NCI-H82 treated with DMSO at 0.1 percent for 48 hours (cell line): ENCODE data around the gene LAMC3.

Source experiments
- DNase-seq: peaks from one replicate; lab custom pipeline; 2025; ENCODE audit not compliant: unreplicated experiment; lab: John Stamatoyannopoulos, UW

The LAMC3 gene

DNA sequence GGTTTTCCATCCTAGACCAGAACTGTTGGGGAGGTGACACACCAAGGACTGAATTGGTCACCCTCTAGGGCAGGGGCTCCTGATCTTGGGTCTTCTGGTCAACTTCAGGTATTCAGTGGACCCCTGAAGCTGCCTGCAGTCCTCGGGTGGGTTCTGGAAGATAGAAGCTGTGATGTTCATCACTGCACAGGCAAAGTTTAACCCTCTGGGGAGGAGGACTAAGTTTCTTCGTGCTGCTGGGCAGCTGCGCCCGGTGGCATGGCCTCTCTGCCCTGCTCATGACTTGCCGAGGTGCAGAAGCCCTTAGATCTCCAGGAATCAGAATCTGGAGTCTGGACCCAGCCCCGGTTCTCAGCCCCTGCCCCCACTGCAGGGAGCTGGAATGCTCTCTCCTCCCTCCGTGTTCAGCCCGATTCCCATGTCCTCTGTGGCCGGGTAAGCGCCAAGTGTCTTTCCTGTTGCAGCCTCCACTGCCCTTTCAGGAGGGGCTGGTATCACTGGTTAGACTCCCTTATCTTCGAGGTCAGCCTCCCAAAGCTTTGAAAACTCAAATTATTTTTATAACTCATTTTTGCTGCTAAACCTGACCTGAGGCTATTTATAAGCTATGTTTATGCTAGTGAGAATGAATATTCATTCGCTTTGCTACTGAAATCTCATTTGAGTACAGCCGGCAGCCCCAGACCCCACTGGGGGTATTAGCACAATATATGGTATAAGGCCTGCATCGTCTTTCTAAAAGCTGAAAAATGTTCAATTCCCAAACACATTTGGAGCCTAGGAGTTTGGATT, 1.7 kb downstream of the LAMC3 start:
- no peak for DNase-seq

DNA sequence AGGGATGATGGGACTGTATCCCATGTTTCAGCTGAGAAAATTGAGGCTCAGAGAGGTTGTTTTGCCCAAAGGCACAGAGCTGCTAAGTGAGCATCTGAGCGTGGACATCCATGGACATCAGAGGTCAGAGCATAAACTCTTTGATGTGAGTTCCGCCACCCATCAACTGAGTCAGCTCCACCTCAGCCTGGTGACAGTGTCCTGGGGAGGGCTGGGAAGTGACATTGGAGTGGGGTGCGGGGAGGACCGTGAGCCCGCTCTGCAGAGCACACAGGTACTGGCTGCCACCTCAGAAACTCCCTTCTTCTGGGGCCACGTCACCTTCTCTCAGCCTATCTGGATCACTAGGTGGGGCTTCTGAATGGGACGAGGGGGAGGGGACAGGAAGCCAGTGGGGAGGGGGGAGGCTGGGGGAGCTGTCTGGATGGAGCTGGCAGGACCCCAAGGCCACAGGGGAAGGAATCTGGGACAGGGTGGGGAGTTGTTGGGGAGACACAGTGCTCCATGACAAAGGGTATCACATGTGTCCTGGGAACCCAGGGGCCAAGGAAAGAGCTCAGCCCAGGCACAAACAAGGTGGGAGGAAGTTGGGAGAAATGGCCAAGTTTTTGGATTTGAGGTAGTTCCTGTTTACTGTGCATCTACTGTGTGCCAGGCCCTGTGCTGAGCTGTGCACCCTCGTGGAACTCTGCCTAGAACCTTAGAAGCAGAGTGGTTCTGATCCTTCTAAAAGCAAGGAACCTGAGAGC, 2.5 kb downstream of the LAMC3 start:
- DNase-seq: no peak

- DNase-seq: no peak
These were observed 3.0 kb downstream of the LAMC3 start for GRCh38 chr9:131012023-131012334.

GRCh38 chr9:131012396-131012917, 3.5 kb downstream of the LAMC3 start:
- DNase-seq: no peak

GRCh38 chr9:131013015-131013755, 4.2 kb downstream of the LAMC3 start:
- DNase-seq: no peak

DNA sequence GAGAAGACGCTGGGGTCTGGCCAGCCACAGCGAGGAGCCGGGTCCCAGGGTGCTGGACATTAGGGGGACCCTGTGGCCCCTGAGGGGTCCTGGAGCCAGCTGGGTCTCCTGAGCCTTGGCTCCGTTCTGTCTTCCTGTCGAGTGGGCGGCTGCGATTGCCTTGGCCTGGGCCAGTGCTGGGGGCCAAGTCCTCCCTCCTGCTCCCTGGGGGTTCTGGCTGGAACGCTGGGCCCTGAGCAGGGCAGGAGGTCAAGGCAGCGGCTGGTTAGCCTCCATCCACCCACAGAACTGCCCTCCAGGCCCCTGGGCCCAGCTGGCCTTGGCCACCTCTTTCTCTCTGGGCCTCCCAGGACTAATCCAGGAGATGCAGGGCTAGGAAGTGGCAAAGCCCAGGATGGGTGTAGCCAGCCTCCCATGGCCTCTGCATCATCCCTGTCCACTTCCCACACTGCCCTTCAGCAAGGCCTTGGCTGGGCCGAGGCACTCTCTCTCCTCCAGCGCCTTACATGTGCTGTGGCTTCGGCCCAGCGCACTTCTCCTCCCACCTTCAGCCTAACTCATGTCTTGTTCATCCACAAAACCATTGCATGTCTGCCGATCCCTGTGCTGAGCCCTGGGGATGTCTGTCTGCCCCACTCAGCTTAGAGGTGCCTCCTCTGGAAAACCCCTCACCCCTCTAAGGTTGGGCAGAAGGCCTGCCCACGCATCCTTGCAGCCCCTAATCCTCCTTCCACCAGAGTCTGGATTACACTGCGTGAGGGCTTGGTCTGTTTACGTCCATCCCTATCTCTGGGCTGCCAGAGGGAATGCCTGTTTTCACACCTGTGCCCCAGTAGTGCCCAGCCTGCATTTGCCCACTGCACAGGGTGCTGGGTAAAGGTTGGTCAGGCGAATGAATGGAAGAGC, 5.0 kb downstream of the LAMC3 start:
- DNase-seq: no peak

DNA sequence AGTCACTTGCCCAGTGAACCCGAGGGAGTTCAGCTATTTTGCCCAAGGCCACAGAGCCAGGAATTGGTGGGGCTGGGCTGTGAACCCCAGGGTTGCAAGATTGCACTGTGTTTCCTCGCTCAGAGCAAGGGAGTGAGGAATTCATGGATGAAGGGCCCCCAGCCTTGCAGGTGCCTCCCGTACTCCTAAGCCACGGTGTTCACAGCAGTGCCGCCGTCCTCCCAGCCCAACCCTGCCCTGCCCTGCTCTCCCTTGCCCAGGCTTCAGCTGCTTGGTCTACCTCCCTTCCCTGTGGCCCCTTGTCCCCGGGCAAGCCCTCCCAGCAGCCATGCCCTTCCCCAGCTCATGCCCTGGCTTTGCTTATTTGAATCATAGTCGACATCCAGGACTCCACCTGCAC, 6.1 kb downstream of the LAMC3 start:
- no peak for DNase-seq

DNA sequence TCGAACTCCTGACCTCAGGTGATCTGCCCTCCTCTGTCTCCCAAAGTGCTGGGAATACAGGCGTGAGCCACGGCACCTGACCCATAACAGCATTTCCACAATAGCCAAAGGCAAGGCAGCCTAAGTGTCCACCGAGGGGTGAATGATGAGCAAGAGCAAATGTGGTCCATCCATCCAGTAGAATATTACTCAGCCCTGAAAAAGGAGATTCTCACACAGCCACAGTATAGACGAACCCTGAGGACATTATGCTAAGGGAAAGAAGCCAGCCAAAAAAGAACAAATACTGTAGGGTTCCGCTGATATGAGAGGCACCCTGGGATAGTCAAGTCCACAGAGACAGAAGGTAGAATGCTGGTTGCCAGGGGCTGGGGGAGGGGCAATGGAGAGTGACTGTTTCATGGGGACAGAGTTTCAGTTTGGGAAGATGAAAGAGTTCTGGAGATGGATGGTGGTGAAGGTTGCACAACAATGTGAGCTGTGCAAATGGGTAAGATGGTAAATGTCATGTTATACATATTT, 7.0 kb downstream of the LAMC3 start:
- DNase-seq: no peak

DNA sequence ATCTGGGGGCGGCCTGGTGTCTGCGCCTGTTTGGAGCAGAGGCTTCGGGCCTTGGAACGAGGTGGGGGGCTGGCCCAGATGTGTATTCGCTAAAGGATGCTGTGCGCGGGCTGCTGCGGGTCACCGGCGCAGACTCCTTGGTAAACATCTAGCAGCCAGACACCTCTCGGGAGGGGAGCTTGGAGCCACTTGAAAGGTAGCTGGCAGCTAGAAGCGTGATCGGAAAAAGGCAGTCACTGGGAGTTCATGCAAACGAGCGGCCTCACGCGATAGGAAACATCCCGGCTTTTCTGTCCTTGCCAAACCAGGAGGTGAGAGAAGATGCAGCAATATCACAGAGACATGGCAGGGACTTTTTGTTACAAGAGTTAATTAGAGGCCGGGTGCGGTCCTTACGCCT, 8.1 kb downstream of the LAMC3 start:
- no peak for DNase-seq

DNA sequence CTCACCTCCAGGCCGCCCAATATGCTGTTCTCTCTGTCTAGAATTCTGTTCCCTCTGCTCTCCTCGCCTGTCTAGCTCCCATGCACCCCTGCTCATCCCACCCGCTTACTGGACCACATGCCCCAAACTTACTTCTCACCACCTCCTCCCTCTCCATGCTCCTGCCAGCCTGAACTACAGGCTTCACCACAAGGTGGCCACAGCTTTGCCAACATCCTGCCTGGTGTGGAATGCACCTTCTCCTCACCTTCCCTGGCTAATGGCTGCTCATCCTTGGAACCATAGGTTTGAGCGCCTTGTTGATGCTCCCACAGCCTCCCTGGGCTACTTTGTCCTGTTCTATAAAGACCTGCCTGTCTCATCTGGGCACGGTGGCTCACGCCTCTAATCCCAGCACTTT, 9.6 kb downstream of the LAMC3 start:
- no peak for DNase-seq

GRCh38 chr9:131019388-131020239, 10.6 kb downstream of the LAMC3 start:
- DNase-seq: no peak

GRCh38 chr9:131020388-131020787, 11.4 kb downstream of the LAMC3 start:
- no peak for DNase-seq

DNA sequence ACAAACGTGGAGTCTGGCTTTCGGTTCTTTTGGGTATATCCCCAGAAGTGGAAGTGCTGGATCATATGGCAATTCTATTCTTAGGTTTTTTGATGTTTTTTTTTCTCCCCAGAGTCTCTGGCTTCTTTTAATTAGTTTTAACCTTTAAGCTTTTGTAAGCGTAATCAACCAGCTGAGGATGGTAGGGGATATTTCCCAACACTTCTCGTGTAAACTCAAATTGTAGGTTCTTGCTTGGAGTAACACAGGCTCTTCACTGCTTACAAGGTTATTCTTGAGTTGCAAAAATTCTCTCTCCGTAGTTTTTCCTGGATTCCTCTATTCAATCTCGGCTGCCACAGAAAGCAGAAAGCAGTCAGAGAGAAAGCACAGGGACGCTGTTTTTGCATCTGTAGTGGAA, 11.9 kb downstream of the LAMC3 start:
- DNase-seq: no peak

GRCh38 chr9:131021785-131022184, 12.8 kb downstream of the LAMC3 start:
- DNase-seq: no peak

GRCh38 chr9:131024978-131025868, 16.2 kb downstream of the LAMC3 start:
- DNase-seq: no peak

DNA sequence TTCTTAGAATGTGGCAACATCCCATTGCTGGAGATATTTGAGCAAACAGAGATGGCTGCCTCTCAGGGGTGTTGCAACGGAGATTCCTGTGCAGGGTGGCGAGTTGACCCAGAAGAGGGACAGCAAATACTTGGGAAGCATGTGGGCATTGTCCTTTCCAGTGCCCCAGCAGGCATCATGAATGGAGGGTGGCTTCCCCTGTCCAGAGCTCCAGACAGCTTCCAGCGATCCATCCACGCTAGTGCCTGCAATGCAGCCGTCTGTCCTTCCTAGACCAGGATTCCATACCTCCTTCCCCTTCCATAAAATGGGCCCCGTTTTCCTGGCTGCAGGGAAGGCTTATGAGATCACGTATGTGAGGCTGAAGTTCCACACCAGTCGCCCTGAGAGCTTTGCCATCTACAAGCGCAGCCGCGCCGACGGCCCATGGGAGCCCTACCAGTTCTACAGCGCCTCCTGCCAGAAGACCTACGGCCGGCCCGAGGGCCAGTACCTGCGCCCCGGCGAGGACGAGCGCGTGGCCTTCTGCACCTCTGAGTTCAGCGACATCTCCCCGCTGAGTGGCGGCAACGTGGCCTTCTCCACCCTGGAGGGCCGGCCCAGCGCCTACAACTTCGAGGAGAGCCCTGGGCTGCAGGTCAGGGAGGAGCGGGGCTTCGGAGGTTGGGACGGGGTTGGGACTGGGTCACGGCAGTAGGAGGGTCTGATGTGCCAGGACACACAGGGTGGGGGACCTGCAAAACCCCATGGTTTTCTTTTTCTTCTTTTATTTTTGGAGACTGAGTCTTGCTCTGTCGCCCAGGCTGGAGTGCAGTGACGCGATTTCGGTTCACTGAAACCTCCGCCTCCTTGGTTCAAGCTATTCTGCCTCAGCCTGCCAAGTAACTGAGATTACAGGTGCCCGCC, 17.2 kb downstream of the LAMC3 start:
- DNase-seq: no peak

DNA sequence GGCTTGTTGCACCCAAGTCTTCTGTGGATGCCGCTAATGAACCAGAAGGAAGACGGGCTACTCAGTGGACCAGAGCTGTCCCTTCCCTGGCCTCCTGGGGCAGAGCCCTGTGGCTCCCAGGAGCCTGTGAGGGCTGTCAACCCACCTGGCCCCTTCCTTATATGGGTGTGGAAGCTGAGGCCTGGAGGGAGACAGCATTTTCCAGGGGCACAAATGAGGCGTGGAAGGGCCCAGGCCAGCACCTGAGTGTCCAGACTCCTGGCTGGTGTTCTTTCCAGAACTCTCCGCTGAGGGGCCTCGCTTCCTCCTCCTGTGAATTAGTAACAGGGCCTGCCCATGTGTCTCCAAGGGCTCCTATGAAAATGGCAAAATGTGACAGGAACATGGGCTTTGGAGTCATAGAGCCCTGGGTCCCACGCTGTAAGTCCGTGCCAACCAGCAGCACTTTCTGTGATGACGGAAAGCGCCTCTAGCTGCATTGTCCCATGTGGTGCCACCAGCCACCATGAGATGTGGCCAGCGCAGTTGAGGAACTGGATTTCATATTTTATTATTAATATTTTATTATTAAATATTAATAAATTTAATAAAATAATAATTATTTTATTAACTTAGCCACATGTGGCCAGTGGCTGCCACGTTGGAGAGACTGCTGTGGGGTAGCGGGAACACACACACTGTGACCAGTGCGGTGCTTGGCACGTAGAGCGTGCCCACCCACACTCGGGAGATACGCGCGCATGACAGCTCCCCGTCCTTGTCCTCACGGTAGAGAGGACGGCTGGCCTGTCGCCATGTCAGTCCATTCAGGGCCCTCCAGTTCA, 18.3 kb downstream of the LAMC3 start:
- no peak for DNase-seq
